T-helper 17 cell (primary cell): ENCODE measurements around the gene ZBED4. TPM values are rescaled to one million over a fixed set of nuclear protein-coding genes. Genes with fewer than 3 reads are reported as not detected.
A peak's percentile ranks its signal among the peaks of the same experiment; 100 is the strongest.

Source experiments
- ATAC-seq: fragments of 150-1000 bp; cut with Tn5 transposase; 2 replicates; pipeline ENCODE4 v1.10.0; 2021; ENCODE audit warnings: mild to moderate bottlenecking, moderate library complexity
- DNase-seq, 3 donors: peaks; one replicate each; pipeline versions ENCODE4 v3.0.0 to v3.0.0-alpha.2; 2020 to 2021
- H3K9me3 ChIP-seq: one replicate; pipeline ENCODE4 v1.7.0; 2013; ENCODE audit warnings: low read length, mild to moderate bottlenecking; ENCODE audit not compliant: control insufficient read depth, poor library complexity, severe bottlenecking
- H3K27ac Mint-ChIP-seq: one replicate; pipeline ENCODE4 v1.8.0; 2022; ENCODE audit warnings: mild to moderate bottlenecking, moderate library complexity, mixed read lengths
- H3K27me3 Mint-ChIP-seq: one replicate; pipeline ENCODE4 v1.8.0; 2022; ENCODE audit warnings: mixed read lengths
- H3K36me3 Mint-ChIP-seq: one replicate; pipeline ENCODE4 v1.8.0; 2022; ENCODE audit warnings: low read depth, mixed read lengths
- H3K4me1 Mint-ChIP-seq: one replicate; pipeline ENCODE4 v1.8.0; 2022; ENCODE audit warnings: mild to moderate bottlenecking, mixed read lengths
- H3K4me3 Mint-ChIP-seq: one replicate; pipeline ENCODE4 v1.8.0; 2022; ENCODE audit warnings: mild to moderate bottlenecking, moderate library complexity, mixed read lengths
- total RNA-seq, 4 donors: library from RNA in 2 of 4; stranded (reverse) in 2 of 4; gene quantifications; one replicate each; pipeline ENCODE4 v1.2.3 and lab custom pipeline; 2022 to 2026

The ZBED4 gene
- total RNA-seq, 2 donors from 2014 or later = 15.4 to 20.4 TPM

GRCh38 chr22:49853981-49854831 is 562 bp downstream of the ZBED4 start:
- peaks cover 43% of the 10 kb centered on the region for H3K4me1 Mint-ChIP-seq

GRCh38 chr22:49855251-49855911 is 1.7 kb downstream of the ZBED4 start:
- H3K4me1 Mint-ChIP-seq = peaks cover 43% of the 10 kb centered on the region
- H3K9me3 ChIP-seq = no peaks in the 10 kb centered on the region
- no peak for ATAC-seq
- no peaks in the 10 kb centered on the region for H3K27me3 Mint-ChIP-seq
- no peaks in the 10 kb centered on the region for H3K36me3 Mint-ChIP-seq
- peak overlapping the region; percentile 95 for H3K27ac Mint-ChIP-seq
- no peak for DNase-seq
- peak overlapping the region; percentile 98 for H3K4me3 Mint-ChIP-seq

More at GRCh38 chr22:49853981-49854831, 562 bp downstream of the ZBED4 start:
- peak overlapping the region; percentile 98 for H3K4me3 Mint-ChIP-seq
- H3K27me3 Mint-ChIP-seq = no peaks in the 10 kb centered on the region
- H3K36me3 Mint-ChIP-seq = no peaks in the 10 kb centered on the region
- no peak for ATAC-seq
- DNase-seq = no peak
- H3K27ac Mint-ChIP-seq = peak overlapping the region; percentile 95
- H3K9me3 ChIP-seq = no peaks in the 10 kb centered on the region

- DNase-seq = no peak
- no peak for ATAC-seq
- H3K36me3 Mint-ChIP-seq = no peaks in the 10 kb centered on the region
- H3K4me3 Mint-ChIP-seq = peak overlapping the region; percentile 98
- H3K4me1 Mint-ChIP-seq = peaks cover 36% of the 10 kb centered on the region
- H3K27me3 Mint-ChIP-seq = no peaks in the 10 kb centered on the region
- H3K27ac Mint-ChIP-seq = peak overlapping the region; percentile 95
- no peaks in the 10 kb centered on the region for H3K9me3 ChIP-seq
These were observed 2.7 kb downstream of the ZBED4 start for GRCh38 chr22:49856343-49856742.

- Mint-ChIP-seq H3K4me1 (peaks cover 37% of the 10 kb centered on the region), H3K4me3 (no peak overlapping the region)
These were observed 3.3 kb downstream of the ZBED4 start for GRCh38 chr22:49856766-49857618.

GRCh38 chr22:49858827-49859226 is 5.2 kb downstream of the ZBED4 start:
- Mint-ChIP-seq H3K27me3 (no peaks in the 10 kb centered on the region), H3K4me3 (no peak overlapping the region), H3K4me1 (peaks cover 42% of the 10 kb centered on the region), H3K36me3 (no peaks in the 10 kb centered on the region), H3K27ac (no peak overlapping the region)
- ATAC-seq (no peak), DNase-seq (no peak)
- no peaks in the 10 kb centered on the region for H3K9me3 ChIP-seq

More at GRCh38 chr22:49856766-49857618, 3.3 kb downstream of the ZBED4 start:
- H3K27ac Mint-ChIP-seq = no peak overlapping the region
- no peak for DNase-seq
- no peak for ATAC-seq
- no peaks in the 10 kb centered on the region for H3K36me3 Mint-ChIP-seq
- H3K27me3 Mint-ChIP-seq = no peaks in the 10 kb centered on the region
- H3K9me3 ChIP-seq = no peaks in the 10 kb centered on the region

DNA sequence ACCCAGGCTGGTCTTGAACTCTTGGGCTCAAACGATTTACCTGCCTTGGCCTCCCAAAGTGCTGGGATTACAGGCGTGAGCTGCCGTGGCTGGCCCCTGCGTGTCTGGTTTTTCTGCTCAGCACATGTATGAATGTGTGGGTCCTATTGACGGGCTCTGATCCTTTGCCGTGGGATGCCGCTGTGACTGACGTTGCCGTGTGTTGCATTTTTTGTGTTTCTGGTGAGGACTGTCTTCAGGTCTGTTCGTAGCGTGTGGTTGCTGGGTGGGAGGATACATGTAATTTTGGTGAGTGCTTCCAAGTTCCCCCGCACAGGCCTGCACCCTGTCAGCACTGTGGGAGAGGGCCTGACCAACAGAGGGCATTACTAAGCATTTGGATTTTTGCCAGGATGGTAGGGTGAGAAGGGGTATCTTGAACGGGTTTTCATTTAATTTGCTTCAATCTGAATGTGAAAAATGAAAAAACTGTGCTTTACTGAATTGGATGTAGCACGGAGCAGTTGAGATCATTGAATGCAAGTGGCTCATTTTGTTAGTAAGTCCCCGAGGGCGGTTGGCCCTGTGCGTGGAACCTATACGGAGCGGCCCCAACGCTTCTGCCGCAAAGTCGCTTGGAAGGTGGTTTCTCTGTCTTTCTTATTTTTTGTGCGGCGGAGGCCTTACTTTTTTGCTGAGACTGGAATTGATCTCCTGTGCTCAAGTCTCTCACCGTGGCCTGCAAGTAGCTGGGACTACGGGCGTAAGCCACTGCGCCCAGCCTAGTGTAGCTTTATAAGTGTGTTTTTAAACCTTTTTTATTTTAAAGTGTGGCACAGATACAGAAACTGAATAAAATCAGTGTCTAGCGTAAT is 8.2 kb downstream of the ZBED4 start:
- H3K9me3 ChIP-seq = no peaks in the 10 kb centered on the region
- Mint-ChIP-seq H3K4me1 (peaks cover 32% of the 10 kb centered on the region), H3K36me3 (no peaks in the 10 kb centered on the region), H3K27me3 (no peaks in the 10 kb centered on the region), H3K27ac (peak overlapping the region; percentile 86), H3K4me3 (no peak overlapping the region)
- no peak for ATAC-seq
- DNase-seq = no peak

DNA sequence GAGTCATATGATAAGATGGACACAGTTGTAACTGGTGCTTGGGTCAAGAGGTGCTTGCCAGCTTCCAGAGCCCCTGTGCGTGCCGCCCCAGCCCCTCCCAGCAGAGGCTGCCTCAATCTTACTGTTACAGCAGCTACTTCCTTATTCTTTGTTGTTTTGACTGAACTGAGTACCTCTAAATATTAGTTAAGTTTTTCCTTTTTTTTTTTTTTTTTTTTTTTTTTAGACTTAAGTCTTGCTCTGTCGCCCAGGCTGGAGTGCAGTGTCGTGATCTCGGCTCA is 8.8 kb downstream of the ZBED4 start:
- Mint-ChIP-seq H3K36me3 (no peaks in the 10 kb centered on the region), H3K4me1 (peaks cover 36% of the 10 kb centered on the region), H3K27me3 (no peaks in the 10 kb centered on the region), H3K4me3 (no peak overlapping the region), H3K27ac (no peak overlapping the region)
- ATAC-seq (no peak), DNase-seq (no peak)
- H3K9me3 ChIP-seq = no peaks in the 10 kb centered on the region

GRCh38 chr22:49863931-49864330 is 10.3 kb downstream of the ZBED4 start:
- H3K27ac Mint-ChIP-seq = peak overlapping the region; percentile 80
- no peak for DNase-seq
- peak overlapping the region; percentile 21 for H3K4me3 Mint-ChIP-seq
- no peaks in the 10 kb centered on the region for H3K36me3 Mint-ChIP-seq
- ATAC-seq = peak; percentile 44
- H3K4me1 Mint-ChIP-seq = peaks cover 42% of the 10 kb centered on the region
- no peaks in the 10 kb centered on the region for H3K9me3 ChIP-seq
- no peaks in the 10 kb centered on the region for H3K27me3 Mint-ChIP-seq

DNA sequence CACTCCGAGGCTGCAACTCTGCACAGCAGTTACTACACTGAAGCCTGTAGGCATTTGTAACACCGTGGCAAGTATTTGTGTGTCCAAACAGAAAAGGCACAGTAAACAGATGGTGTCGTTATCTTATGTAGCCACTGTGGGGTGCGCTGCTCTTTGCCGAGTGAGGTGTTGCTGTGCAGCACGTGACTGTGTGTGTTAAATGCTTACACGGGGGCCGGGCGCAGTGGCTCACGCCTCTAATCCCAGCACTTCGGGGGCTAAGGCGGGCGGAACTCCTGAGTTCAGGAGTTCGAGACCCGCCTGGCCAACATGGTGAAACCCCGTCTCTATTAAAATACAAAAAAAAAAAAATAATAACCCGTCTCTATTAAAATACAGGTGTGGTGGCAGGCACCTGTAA is 11.5 kb downstream of the ZBED4 start:
- no peak for ATAC-seq
- Mint-ChIP-seq H3K27me3 (no peaks in the 10 kb centered on the region), H3K4me3 (no peak overlapping the region), H3K36me3 (no peaks in the 10 kb centered on the region), H3K27ac (no peak overlapping the region), H3K4me1 (peaks cover 48% of the 10 kb centered on the region)
- no peak for DNase-seq
- no peaks in the 10 kb centered on the region for H3K9me3 ChIP-seq

DNA sequence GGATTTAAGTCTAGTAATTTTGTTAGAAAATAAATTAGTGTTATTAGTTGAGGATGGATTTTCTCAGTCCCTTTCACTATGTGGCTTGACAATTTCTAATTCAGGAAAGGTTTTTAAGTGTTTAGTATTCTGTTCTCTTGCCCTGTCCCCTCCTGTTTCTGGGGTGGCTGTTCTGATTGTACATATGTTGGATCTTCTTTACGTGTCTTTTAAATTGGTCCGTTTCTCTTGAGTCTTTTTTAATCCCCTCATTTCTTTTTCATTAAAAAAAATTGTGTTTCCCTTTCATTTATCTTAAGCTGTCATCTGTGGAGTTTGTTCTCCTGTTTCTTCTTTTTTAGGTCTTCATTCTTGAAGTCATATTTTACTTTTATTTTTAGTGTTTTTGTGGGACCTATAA is 12.5 kb downstream of the ZBED4 start:
- ATAC-seq = no peak
- H3K4me1 Mint-ChIP-seq = peaks cover 54% of the 10 kb centered on the region
- H3K27ac Mint-ChIP-seq = peak overlapping the region; percentile 95
- DNase-seq = no peak
- no peaks in the 10 kb centered on the region for H3K27me3 Mint-ChIP-seq
- H3K9me3 ChIP-seq = no peaks in the 10 kb centered on the region
- H3K36me3 Mint-ChIP-seq = no peaks in the 10 kb centered on the region
- H3K4me3 Mint-ChIP-seq = no peak overlapping the region

DNA sequence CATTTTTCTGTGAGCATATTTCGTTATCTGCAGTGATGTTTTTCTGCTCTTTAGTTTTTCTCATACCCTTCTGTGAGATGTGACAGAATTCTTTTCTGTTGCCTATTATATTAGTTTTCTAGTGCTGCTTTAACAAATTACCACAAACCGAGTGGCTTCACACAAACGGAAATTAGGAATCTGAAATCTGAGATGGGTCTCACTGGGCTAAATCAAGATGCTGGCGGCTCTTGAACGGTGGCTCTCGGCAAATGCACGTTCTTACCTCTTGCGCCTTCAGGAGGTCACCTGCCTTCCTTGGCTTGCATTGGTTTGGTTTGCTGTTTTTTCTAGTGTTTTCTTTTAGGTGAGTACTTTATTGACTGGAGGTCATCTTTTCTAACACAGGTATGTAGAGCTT is 13.0 kb downstream of the ZBED4 start:
- H3K36me3 Mint-ChIP-seq = no peaks in the 10 kb centered on the region
- H3K4me3 Mint-ChIP-seq = peak overlapping the region; percentile 83
- peaks cover 53% of the 10 kb centered on the region for H3K4me1 Mint-ChIP-seq
- peak overlapping the region; percentile 95 for H3K27ac Mint-ChIP-seq
- ATAC-seq (no peak), DNase-seq (no peak)
- no peaks in the 10 kb centered on the region for H3K27me3 Mint-ChIP-seq
- no peaks in the 10 kb centered on the region for H3K9me3 ChIP-seq

DNA sequence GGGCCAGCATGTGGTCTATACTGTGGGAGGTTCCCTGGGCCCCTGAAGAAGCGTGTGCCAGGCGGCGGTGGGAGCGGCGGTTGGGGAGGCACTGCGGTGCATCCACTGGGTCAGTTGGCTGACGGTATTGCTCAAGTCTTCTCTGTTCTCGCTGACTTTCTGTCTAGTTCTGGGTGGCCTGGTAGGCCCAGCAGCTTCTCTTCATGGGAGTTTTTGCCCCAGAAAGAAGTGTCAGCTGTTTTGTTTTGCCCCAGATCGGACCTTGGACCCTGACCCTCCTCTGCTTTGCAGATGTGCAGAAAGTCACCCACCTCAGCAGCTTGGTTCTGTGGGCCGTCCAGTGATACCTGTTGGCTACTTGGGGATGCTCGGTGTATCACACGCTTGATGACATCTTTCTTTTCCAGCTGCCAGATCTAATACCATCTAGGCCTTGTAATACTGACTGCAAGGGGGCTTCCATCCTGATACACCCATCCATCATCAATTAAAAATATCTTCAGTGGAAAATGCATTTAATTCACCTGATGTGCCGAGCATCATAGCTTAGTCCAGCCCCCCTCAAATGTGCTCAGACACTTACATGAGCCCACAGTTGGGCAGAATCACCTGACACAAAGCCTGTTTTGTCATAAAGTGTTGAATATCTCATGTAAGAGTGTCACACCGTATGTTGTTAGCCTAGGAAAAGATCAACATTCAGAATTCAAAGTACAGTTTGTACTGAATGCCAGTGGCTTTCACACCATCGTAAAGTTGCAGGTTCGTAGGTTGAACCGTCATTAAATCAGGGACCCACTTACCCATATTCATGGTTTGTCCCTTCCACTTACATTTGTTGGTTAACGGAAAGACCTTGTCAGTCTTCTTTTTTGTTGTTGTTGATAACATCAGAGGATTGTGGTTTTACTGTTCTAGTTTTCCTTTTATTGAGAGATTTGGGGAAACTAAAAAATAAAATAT is 13.9 kb downstream of the ZBED4 start:
- Mint-ChIP-seq H3K36me3 (no peaks in the 10 kb centered on the region), H3K27me3 (no peaks in the 10 kb centered on the region), H3K4me1 (peaks cover 52% of the 10 kb centered on the region), H3K4me3 (peak overlapping the region; percentile 83), H3K27ac (peak overlapping the region; percentile 95)
- ATAC-seq = peak; percentile 68
- no peaks in the 10 kb centered on the region for H3K9me3 ChIP-seq
- no peak for DNase-seq
